Endothelial cell of umbilical vein (primary cell): ENCODE data around the gene NENF. TPM values are rescaled to one million over a fixed set of nuclear protein-coding genes. Genes with fewer than 3 reads are reported as not detected.

ENCODE experiments used
- BruUV-seq: library from RNA; stranded (reverse); fragments of 400-500 nt; replicated peaks from 2 replicates; lab custom pipeline; 2021; lab: Mats Ljungman, UMichigan
- CTCF ChIA-PET: fragments of 300-600, 350-600 bp; sonication (Branson Sonifier 250); formaldehyde crosslinking; loops from one replicate; lab custom pipeline; 2021; ENCODE audit warnings: antibody characterized with exemption, inconsistent platforms; lab: Charles Lee
- POLR2A ChIA-PET: fragments of 300-600, 350-600 bp; sonication (Branson Sonifier 250); formaldehyde crosslinking; loops from one replicate; lab custom pipeline; 2021; ENCODE audit warnings: antibody characterized with exemption, inconsistent platforms; lab: Charles Lee
- DNase-seq: peaks from one replicate; pipeline ENCODE4 v3.0.0-alpha.2; 2011; ENCODE audit warnings: low read depth, low spot score
- FAIRE-seq: peaks from 2 replicates; lab custom pipeline; 2011; peaks lifted over from hg19 to GRCh38; lab: Jason Lieb, UNC
- H2AFZ ChIP-seq: 2 replicates; pipeline ENCODE4 v1.6.0; 2012; ENCODE audit warnings: low read depth, low read length, control low read depth, inconsistent platforms
- H3K27ac ChIP-seq: 2 replicates; pipeline ENCODE4 v1.5.1; 2011; ENCODE audit warnings: low read depth, mild to moderate bottlenecking, control low read depth, low read length, moderate library complexity; ENCODE audit not compliant: insufficient read depth
- H3K27me3 ChIP-seq, 2 experiments: 2 replicates each; pipeline versions ENCODE4 v1.6.0 to v1.6.1; 2011; ENCODE audit warnings: low read length in 2 of 2, mixed read lengths in 1 of 2; ENCODE audit not compliant: control insufficient read depth in 2 of 2, insufficient read depth in 2 of 2
- H3K36me3 ChIP-seq, 2 experiments: 2 replicates in 1 of 2; 3 replicates in 1 of 2; pipeline ENCODE4 v1.5.1; 2011; ENCODE audit warnings: low read length in 2 of 2, mild to moderate bottlenecking in 1 of 2, moderate library complexity in 1 of 2; ENCODE audit not compliant: control insufficient read depth in 2 of 2, insufficient read depth in 2 of 2; ENCODE audit errors: extremely low read depth in 1 of 2
- H3K4me1 ChIP-seq: 3 replicates; pipeline ENCODE4 v1.5.1; 2011; ENCODE audit warnings: mild to moderate bottlenecking, low read length; ENCODE audit not compliant: control insufficient read depth, insufficient read depth; ENCODE audit errors: extremely low read depth
- H3K4me2 ChIP-seq: 2 replicates; pipeline ENCODE4 v1.6.1; 2011; ENCODE audit warnings: low read length, control low read depth, mixed read lengths; ENCODE audit not compliant: insufficient read depth
- H3K4me3 ChIP-seq, 3 experiments: fragments of 200-600 bp in 1 of 3; sonication (generic), shearing (Covaris generic) in 1 of 3; replicated peaks in 1 of 3; 2 replicates each; pipeline ENCODE4 v1.5.1; 2011 to 2016; ENCODE audit warnings: control low read depth in 3 of 3, low read length in 3 of 3, mild to moderate bottlenecking in 2 of 3, inconsistent platforms in 1 of 3, low read depth in 1 of 3, moderate library complexity in 1 of 3; ENCODE audit not compliant: insufficient read depth in 1 of 3
- H3K79me2 ChIP-seq: 2 replicates; pipeline ENCODE4 v1.6.0; 2012; ENCODE audit warnings: low read length, inconsistent platforms; ENCODE audit not compliant: control insufficient read depth, insufficient read depth
- H3K9ac ChIP-seq: replicated peaks from 2 replicates; pipeline ENCODE3; 2011; ENCODE audit warnings: low read length, control low read depth; ENCODE audit not compliant: insufficient read depth; ENCODE audit errors: extremely low read depth
- H3K9me1 ChIP-seq: replicated peaks from 3 replicates; pipeline ENCODE4 v1.6.0; 2011; ENCODE audit warnings: mild to moderate bottlenecking, low read length; ENCODE audit not compliant: control insufficient read depth, insufficient read depth; ENCODE audit errors: extremely low read depth
- H3K9me3 ChIP-seq: replicated peaks from 2 replicates; pipeline ENCODE4 v1.5.1; 2012; ENCODE audit warnings: low read length, inconsistent platforms; ENCODE audit not compliant: control insufficient read depth, insufficient read depth
- H4K20me1 ChIP-seq: replicated peaks from 2 replicates; pipeline ENCODE3; 2011; ENCODE audit warnings: mild to moderate bottlenecking, low read length; ENCODE audit not compliant: control insufficient read depth, insufficient read depth; ENCODE audit errors: extremely low read depth
- CTCF ChIP-seq, 2 donors: IDR thresholded peaks; 1 replicate in 1 of 2; 2 replicates in 1 of 2; pipeline ENCODE4 v1.5.1; 2011; ENCODE audit warnings: low read length in 2 of 2, mild to moderate bottlenecking in 2 of 2, moderate library complexity in 2 of 2, control low read depth in 1 of 2, inconsistent platforms in 1 of 2, low read depth in 1 of 2; ENCODE audit not compliant: insufficient read depth in 1 of 2; ENCODE audit errors: extremely low read depth in 1 of 2
- EZH2 ChIP-seq: IDR thresholded peaks from 2 replicates; pipeline ENCODE4 v1.6.1; 2012; ENCODE audit warnings: borderline replicate concordance, low read depth, mild to moderate bottlenecking, moderate library complexity, low read length, inconsistent platforms; ENCODE audit not compliant: severe bottlenecking
- FOS ChIP-seq: IDR thresholded peaks from 2 replicates; pipeline ENCODE4 v1.6.1; 2011; ENCODE audit warnings: mild to moderate bottlenecking, low read length, moderate library complexity, borderline replicate concordance; ENCODE audit not compliant: insufficient read depth
- GATA2 ChIP-seq: IDR thresholded peaks from 2 replicates; pipeline ENCODE4 v1.7.0; 2011; ENCODE audit warnings: low read depth, mild to moderate bottlenecking, moderate library complexity, mixed read lengths, low read length; ENCODE audit not compliant: insufficient read length, insufficient read depth
- JUN ChIP-seq: IDR thresholded peaks from 2 replicates; pipeline ENCODE4 v1.6.1; 2011; ENCODE audit warnings: borderline replicate concordance, low read depth; ENCODE audit not compliant: insufficient read length, insufficient read depth
- MAX ChIP-seq: IDR thresholded peaks from 2 replicates; pipeline ENCODE4 v1.6.1; 2011; ENCODE audit not compliant: insufficient read depth, insufficient read length
- MYC ChIP-seq: IDR thresholded peaks from one replicate; pipeline ENCODE4 v1.6.1; 2011; ENCODE audit warnings: mild to moderate bottlenecking, low read depth, low read length
- POLR2A ChIP-seq: IDR thresholded peaks from 2 replicates; pipeline ENCODE4 v1.6.1; 2012; ENCODE audit warnings: low read depth, mild to moderate bottlenecking, control low read depth, low read length
- POLR2AphosphoS5 ChIP-seq: IDR thresholded peaks from 2 replicates; pipeline ENCODE4 v1.6.1; 2012; ENCODE audit warnings: low read depth, mild to moderate bottlenecking, control low read depth, low read length, moderate library complexity; ENCODE audit not compliant: insufficient read depth
- dilution Hi-C: fragments of 300-500 bp; cut with MboI; formaldehyde crosslinking; loops from one replicate; pipeline ENCODE4 v1.15.0; 2019; ENCODE audit warnings: low sequenced_read_pairs; ENCODE audit not compliant: extremely low pct_ligation_motif_present
- intact Hi-C: fragments of 100-400 bp; cut with micrococcal nuclease; formaldehyde crosslinking; loops from one replicate; pipeline ENCODE4 v1.10.0; 2022
- polyA plus RNA-seq, 4 experiments: library from polyadenylated mRNA; depleted of rRNA in 3 of 4; stranded (reverse) in 3 of 4; unstranded in 1 of 4; fragments of >200 nt; gene quantifications; 2 replicates each; pipeline versions ENCODE4 v1.2.1 to v1.2.3, GENCODE V29; 2011 to 2012; ENCODE audit warnings: missing spikeins in 1 of 4
- total RNA-seq: library from RNA; stranded (reverse); gene quantifications from 2 replicates; pipeline ENCODE4 v1.2.3, GENCODE V29; 2021

Gene NENF
- total and polyA plus RNA-seq, 2 donors (not counting 3 experiments of a cell fraction or from before 2014, with no cell fraction given), result 19.8 to 23.0 TPM

- ChIA-PET POLR2A (no interaction called here), CTCF (interaction anchor here (1.8 kb wide), 1 partner anchor 9 kb away, joined by 6 read pairs; no protein-coding TSS in a partner anchor)
- H4K20me1 ChIP-seq, result no peaks in the 10 kb centered on the region
- DNase-seq (no peak), FAIRE-seq (no peak)
- no peak overlapping the region for H3K4me2 ChIP-seq
- H3K9ac ChIP-seq, result no peak overlapping the region
- intact Hi-C loops (no loop called here), dilution Hi-C loops (no loop called here)
- BruUV-seq, result no TSS peak
- no peaks in the 10 kb centered on the region for H3K9me3 ChIP-seq
- TF ChIP-seq FOS (no peak), POLR2AphosphoS5 (no peak), POLR2A (no peak), EZH2 (no peak), MYC (no peak), GATA2 (no peak), CTCF (IDR thresholded peaks at IDR 0.05; ENCODE audit: extremely low read depth in 1 of 2, insufficient read depth in 1 of 2, low read depth in 1 of 2, low read length in 2 of 2) (no peak), MAX (no peak), JUN (no peak)
- H3K79me2 ChIP-seq, result no peaks in the 10 kb centered on the region
- no peaks in the 10 kb centered on the region for H3K9me1 ChIP-seq
- H3K4me1 ChIP-seq, result no peaks in the 10 kb centered on the region
- H3K27me3 ChIP-seq, result peaks cover 24 to 32% of the 10 kb centered on the region in 2 experiments
- H3K4me3 ChIP-seq, result no peak overlapping the region
- H3K36me3 ChIP-seq, result no peaks in the 10 kb centered on the region
- H2AFZ ChIP-seq, result no peak overlapping the region
- no peak overlapping the region for H3K27ac ChIP-seq
These were observed 11.6 kb upstream of the NENF start for GRCh38 chr1:212421165-212421564.
